ENCODE data around the gene PAPOLB. TPM values are rescaled to one million over a fixed set of nuclear protein-coding genes. Genes with fewer than 3 reads are reported as not detected.
A peak's percentile ranks its signal among the peaks of the same experiment; 100 is the strongest.
"Not testable (repeated sequence)": the region's sequence is repeated elsewhere in the genome, so short reads cannot be mapped to it uniquely, and the experiment has no call there.

Gene PAPOLB
- total and polyA plus RNA-seq, 5 donors from 2014 or later, result not detected

DNA sequence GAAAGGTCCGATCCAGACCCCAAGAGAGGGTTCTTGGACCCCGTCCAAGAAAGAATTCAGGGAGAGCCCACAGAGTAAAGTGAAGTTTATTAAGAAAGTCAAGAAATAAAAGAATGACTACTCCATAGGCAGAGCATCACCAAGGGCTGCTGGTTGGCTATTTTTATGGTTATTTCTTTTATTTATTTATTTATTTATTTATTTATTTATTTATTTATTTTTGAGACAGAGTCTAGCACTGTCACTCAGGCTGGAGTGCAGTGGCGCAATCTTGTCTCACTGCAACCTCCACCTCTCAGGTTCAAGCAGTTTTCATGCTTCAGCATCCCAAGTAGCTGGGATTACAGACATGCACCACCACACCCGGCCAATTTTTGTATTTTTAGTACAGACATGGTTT lies 31.4 kb upstream of the PAPOLB start:
- not testable (repeated sequence) for H3K36me3 Mint-ChIP-seq; ATAC-seq (ENCODE audit: low read depth in 2 of 2); H3K27ac Mint-ChIP-seq; H3K9me3 Mint-ChIP-seq; H3K4me1 Mint-ChIP-seq; H3K4me1 ChIP-seq (ENCODE audit: control insufficient read depth, insufficient read depth, low read length, poor library complexity, severe bottlenecking); H3K4me3 ChIP-seq (ENCODE audit: low read depth, low read length); H3K36me3 ChIP-seq (ENCODE audit: control insufficient read depth, insufficient read depth, low read length); H3K27ac ChIP-seq (ENCODE audit: insufficient read depth, low read length, poor library complexity, severe bottlenecking); DNase-seq; H3K27me3 ChIP-seq (ENCODE audit: control insufficient read depth, insufficient read depth, low read length); H3K9me3 ChIP-seq (ENCODE audit: control insufficient read depth in 2 of 2, low read length in 2 of 2); H3K4me3 Mint-ChIP-seq
- peaks cover 14% of the 10 kb centered on the region for H3K27me3 Mint-ChIP-seq

DNA sequence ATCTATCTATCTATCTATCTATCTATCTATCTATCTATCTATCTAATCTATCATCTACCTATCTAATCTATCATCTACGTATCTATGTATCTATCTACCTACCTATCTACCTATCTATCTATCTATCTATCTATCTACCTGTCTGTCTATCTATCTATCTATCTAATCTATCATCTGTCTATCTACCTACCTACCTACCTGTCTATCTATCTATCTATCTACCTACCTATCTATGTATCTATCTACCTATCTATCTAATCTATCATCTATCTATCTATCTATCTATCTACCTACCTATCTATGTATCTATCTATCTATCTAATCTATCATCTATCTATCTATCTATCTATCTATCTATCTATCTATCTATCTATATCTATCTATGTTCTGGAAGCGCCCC lies 29.7 kb upstream of the PAPOLB start:
- H3K27ac Mint-ChIP-seq; H3K27me3 ChIP-seq (ENCODE audit: control insufficient read depth, insufficient read depth, low read length); H3K4me3 Mint-ChIP-seq; ATAC-seq (ENCODE audit: low read depth in 2 of 2); H3K9me3 Mint-ChIP-seq; H3K27ac ChIP-seq (ENCODE audit: insufficient read depth, low read length, poor library complexity, severe bottlenecking); H3K9me3 ChIP-seq (ENCODE audit: control insufficient read depth in 2 of 2, low read length in 2 of 2); H3K4me1 ChIP-seq (ENCODE audit: control insufficient read depth, insufficient read depth, low read length, poor library complexity, severe bottlenecking); H3K4me3 ChIP-seq (ENCODE audit: low read depth, low read length); H3K36me3 ChIP-seq (ENCODE audit: control insufficient read depth, insufficient read depth, low read length); H3K36me3 Mint-ChIP-seq; DNase-seq; H3K4me1 Mint-ChIP-seq: not testable (repeated sequence)
- H3K27me3 Mint-ChIP-seq, result peaks cover 14% of the 10 kb centered on the region

DNA sequence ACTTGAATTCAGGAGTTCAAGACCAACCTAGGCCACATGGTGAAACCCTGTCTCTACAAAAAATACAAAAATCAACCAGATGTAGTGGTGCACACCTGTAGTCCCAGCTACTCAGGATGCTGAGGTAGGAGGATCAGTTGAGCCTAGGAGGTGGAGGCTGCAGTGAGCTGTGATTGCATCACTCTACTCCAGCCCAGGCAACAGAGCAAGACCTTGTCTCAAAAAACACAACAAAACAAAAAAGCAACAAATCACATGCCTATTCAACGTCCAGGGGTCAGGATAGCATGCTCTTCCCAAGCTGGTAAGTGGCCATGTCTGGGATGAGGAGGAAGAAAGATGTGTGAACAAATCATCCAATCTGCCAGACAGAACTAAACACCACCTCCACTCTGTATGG lies 27.9 kb upstream of the PAPOLB start:
- Mint-ChIP-seq H3K4me3 (no peak overlapping the region), H3K27ac (no peak overlapping the region), H3K27me3 (peaks cover 27% of the 10 kb centered on the region), H3K36me3 (no peaks in the 10 kb centered on the region), H3K4me1 (peaks cover 0 to 5% (median 0%) of the 10 kb centered on the region in 4 donors), H3K9me3 (peaks cover 0 to 5% (median 0%) of the 10 kb centered on the region in 7 donors)
- Histone ChIP-seq H3K36me3 (ENCODE audit: control insufficient read depth, insufficient read depth, low read length) (no peaks in the 10 kb centered on the region), H3K4me3 (ENCODE audit: low read depth, low read length) (no peak overlapping the region), H3K4me1 (ENCODE audit: control insufficient read depth, insufficient read depth, low read length, poor library complexity, severe bottlenecking) (no peaks in the 10 kb centered on the region), H3K9me3 (ENCODE audit: control insufficient read depth in 2 of 2, low read length in 2 of 2) (no peaks in the 10 kb centered on the region), H3K27me3 (ENCODE audit: control insufficient read depth, insufficient read depth, low read length) (peaks cover 2% of the 10 kb centered on the region), H3K27ac (ENCODE audit: insufficient read depth, low read length, poor library complexity, severe bottlenecking) (no peak overlapping the region)
- DNase-seq, result no peak
- ATAC-seq (ENCODE audit: low read depth in 2 of 2), result no peak

DNA sequence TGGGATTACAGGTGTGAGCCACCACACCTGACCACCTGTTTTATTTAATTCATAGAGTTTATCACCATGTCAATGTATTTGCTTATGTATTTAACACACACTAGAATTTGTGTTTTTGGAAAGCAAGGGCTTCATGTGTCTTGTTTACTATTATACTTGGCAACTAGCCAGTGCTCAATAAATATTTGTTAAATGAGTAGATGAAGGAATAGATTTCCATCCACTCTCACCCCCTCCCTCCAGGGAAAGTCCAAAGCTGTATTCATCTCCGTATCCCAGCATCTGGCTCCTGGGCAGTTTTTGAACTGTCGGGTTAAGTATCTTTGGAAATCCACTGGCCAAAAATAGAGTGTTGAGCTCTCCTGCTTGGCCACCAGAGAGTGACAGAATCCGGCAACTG lies 26.3 kb upstream of the PAPOLB start:
- Mint-ChIP-seq H3K27ac (no peak overlapping the region), H3K27me3 (peaks cover 37% of the 10 kb centered on the region), H3K36me3 (no peaks in the 10 kb centered on the region), H3K4me1 (peaks cover 0 to 5% (median 2%) of the 10 kb centered on the region in 4 donors), H3K9me3 (peaks cover 0 to 4% (median 0%) of the 10 kb centered on the region in 7 donors), H3K4me3 (no peak overlapping the region)
- no peak for DNase-seq
- Histone ChIP-seq H3K4me3 (ENCODE audit: low read depth, low read length) (no peak overlapping the region), H3K36me3 (ENCODE audit: control insufficient read depth, insufficient read depth, low read length) (no peaks in the 10 kb centered on the region), H3K4me1 (ENCODE audit: control insufficient read depth, insufficient read depth, low read length, poor library complexity, severe bottlenecking) (peaks cover 7% of the 10 kb centered on the region), H3K27ac (ENCODE audit: insufficient read depth, low read length, poor library complexity, severe bottlenecking) (no peak overlapping the region), H3K9me3 (ENCODE audit: control insufficient read depth in 2 of 2, low read length in 2 of 2) (no peaks in the 10 kb centered on the region), H3K27me3 (ENCODE audit: control insufficient read depth, insufficient read depth, low read length) (peaks cover 4% of the 10 kb centered on the region)
- ATAC-seq (ENCODE audit: low read depth in 2 of 2), result no peak

DNA sequence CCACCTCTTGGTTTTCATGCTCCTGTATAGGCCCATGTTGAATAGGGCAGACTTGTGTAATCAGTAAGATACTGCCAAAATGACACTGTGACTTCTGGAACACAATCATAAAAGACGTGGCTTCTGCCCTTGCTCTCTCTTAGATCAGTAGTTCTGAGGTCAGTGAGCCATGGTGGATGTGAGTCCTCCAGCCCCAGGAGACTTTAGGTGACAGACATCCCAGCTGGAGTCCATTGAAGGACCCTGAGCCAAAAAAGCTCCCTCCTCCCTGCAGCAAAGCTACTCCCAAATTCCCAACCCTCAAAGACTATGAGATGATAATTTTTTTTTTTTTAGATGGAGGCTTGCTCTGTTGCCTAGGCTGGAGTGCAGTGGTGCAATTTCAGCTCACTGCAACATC lies 24.8 kb upstream of the PAPOLB start:
- Mint-ChIP-seq H3K4me3 (no peak overlapping the region), H3K27ac (no peak overlapping the region), H3K36me3 (no peaks in the 10 kb centered on the region), H3K9me3 (peaks cover 0 to 4% (median 0%) of the 10 kb centered on the region in 7 donors), H3K4me1 (peaks cover 5 to 16% (median 9%) of the 10 kb centered on the region in 4 donors), H3K27me3 (peaks cover 45% of the 10 kb centered on the region)
- no peaks in the 10 kb centered on the region for H3K36me3 ChIP-seq (ENCODE audit: control insufficient read depth, insufficient read depth, low read length)
- peaks cover 9% of the 10 kb centered on the region for H3K27me3 ChIP-seq (ENCODE audit: control insufficient read depth, insufficient read depth, low read length)
- no peak overlapping the region for H3K27ac ChIP-seq (ENCODE audit: insufficient read depth, low read length, poor library complexity, severe bottlenecking)
- ATAC-seq (ENCODE audit: low read depth in 2 of 2), result no peak
- DNase-seq, result no peak
- H3K9me3 ChIP-seq (ENCODE audit: control insufficient read depth in 2 of 2, low read length in 2 of 2), result no peaks in the 10 kb centered on the region
- peaks cover 11% of the 10 kb centered on the region for H3K4me1 ChIP-seq (ENCODE audit: control insufficient read depth, insufficient read depth, low read length, poor library complexity, severe bottlenecking)
- no peak overlapping the region for H3K4me3 ChIP-seq (ENCODE audit: low read depth, low read length)

DNA sequence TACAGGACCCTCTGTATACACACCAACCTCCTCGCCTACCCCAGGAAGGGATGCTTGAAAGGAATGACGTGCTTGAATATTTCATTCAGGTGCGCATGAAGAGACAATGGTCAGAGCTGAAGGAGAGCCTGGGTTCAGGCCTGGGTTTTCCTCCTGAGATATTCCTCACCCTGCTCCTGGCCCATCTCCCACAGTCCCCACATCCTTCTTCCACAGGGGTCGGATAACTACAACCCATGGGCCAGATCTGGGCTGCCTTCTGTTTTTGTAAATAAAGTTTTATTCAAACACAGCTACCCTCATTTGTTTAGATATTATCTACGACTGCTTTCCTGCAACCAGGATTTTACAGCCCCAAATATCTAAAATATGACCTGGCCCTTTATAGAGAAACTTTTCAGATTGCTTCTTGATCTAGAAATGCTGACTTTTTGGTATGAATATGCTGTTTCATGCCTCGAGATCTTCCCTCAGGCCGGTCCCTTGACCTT lies 23.5 kb upstream of the PAPOLB start:
- ATAC-seq (ENCODE audit: low read depth in 2 of 2) (no peak), DNase-seq (no peak)
- Mint-ChIP-seq H3K27me3 (peaks cover 47% of the 10 kb centered on the region), H3K4me1 (peaks cover 0 to 16% (median 9%) of the 10 kb centered on the region in 4 donors), H3K9me3 (peaks cover 0 to 3% (median 0%) of the 10 kb centered on the region in 7 donors), H3K27ac (no peak overlapping the region), H3K36me3 (no peaks in the 10 kb centered on the region), H3K4me3 (no peak overlapping the region)
- Histone ChIP-seq H3K4me3 (ENCODE audit: low read depth, low read length) (no peak overlapping the region), H3K36me3 (ENCODE audit: control insufficient read depth, insufficient read depth, low read length) (no peaks in the 10 kb centered on the region), H3K9me3 (ENCODE audit: control insufficient read depth in 2 of 2, low read length in 2 of 2) (no peaks in the 10 kb centered on the region), H3K4me1 (ENCODE audit: control insufficient read depth, insufficient read depth, low read length, poor library complexity, severe bottlenecking) (peaks cover 11% of the 10 kb centered on the region), H3K27ac (ENCODE audit: insufficient read depth, low read length, poor library complexity, severe bottlenecking) (no peak overlapping the region), H3K27me3 (ENCODE audit: control insufficient read depth, insufficient read depth, low read length) (peaks cover 9% of the 10 kb centered on the region)

DNA sequence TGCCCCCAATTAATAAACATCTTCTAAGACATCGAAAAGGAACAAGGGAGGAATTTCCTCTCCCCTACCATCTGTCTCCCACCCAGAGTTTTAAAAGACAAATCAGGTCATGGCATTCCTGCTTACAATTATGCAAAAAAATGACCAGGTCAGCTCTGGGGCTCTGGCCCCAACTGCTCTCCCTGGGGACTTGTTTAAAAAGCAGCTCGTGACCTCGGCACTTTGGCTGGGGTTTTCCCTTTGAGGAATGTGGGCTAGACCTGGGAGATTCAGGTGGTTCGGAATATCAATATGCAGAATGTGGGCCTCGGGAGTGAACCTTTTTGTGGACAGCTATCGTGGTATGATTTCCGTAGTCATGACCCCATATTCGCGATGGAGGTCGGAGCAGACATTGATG lies 22.3 kb upstream of the PAPOLB start:
- H3K27me3 Mint-ChIP-seq, result peaks cover 47% of the 10 kb centered on the region
- no peaks in the 10 kb centered on the region for H3K36me3 Mint-ChIP-seq
- peak overlapping the region in 3 of 4 donors; percentile 39 to 65 (median 41) for H3K4me3 Mint-ChIP-seq

DNA sequence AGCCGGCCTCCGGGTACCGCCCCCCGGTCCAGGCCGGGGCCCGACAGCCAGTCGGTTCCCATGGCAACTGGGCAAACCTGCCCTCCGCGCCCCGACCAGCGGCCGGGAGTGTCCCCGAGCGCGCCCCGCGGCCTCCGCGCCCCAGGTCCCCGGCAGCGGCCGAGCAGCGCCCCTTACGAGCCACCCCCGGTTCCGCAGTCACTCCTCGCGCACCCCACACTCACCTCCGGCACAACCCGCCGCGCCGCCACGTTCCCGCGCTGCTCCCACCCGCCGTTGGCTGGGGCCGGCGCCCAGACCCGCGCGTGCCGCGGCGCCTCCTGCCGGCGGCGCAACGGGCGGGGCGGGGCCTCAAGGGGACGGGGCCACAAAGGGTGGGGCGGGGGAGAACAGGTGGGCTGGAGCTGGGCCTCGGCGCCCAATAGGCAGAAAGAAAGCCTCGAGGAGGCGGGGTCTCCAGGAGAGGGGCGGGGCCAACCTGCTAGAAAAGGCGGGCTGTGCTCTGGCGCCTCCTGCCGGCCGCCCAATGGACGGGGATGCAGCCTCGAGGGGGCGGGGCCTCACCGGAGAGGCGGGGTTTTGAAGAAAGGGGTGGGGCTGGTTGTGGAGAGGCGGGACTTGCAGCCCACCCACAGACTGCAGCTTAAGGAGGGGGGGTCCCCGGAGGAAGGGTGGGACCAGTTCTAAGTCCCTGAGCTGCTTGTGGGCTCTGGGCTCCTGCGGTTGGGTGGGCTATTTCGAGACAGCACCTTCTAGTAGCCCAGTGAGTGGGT lies 21.7 kb upstream of the PAPOLB start, which contains the start of gene RADIL:
RADIL (minus strand) TSS at position 345 of the 773 bp plus-strand sequence. CDS start 5,577 bp downstream, outside the sequence.
- no peak within 1 kb of the TSS for H3K4me3 ChIP-seq (ENCODE audit: low read depth, low read length)
- peaks cover 11% of the 10 kb centered on the region for H3K4me1 ChIP-seq (ENCODE audit: control insufficient read depth, insufficient read depth, low read length, poor library complexity, severe bottlenecking)
- no peaks in the 10 kb centered on the region for H3K9me3 ChIP-seq (ENCODE audit: control insufficient read depth in 2 of 2, low read length in 2 of 2)
- ATAC-seq (ENCODE audit: low read depth in 2 of 2) (peak; percentile 78 to 79), DNase-seq (peak; percentile 54 to 78 (median 73))
- Mint-ChIP-seq H3K36me3 (no peaks in the 10 kb centered on the region), H3K27ac (no peak within 1 kb of the TSS), H3K27me3 (peaks cover 44% of the 10 kb centered on the region), H3K4me3 (peak within 1 kb of the TSS in 3 of 4 donors; percentile 62 to 73 (median 72)), H3K9me3 (peaks cover 0 to 1% (median 0%) of the 10 kb centered on the region in 7 donors), H3K4me1 (peaks cover 0 to 16% (median 9%) of the 10 kb centered on the region in 4 donors)
- peaks cover 9% of the 10 kb centered on the region for H3K27me3 ChIP-seq (ENCODE audit: control insufficient read depth, insufficient read depth, low read length)
- no peak within 1 kb of the TSS for H3K27ac ChIP-seq (ENCODE audit: insufficient read depth, low read length, poor library complexity, severe bottlenecking)
- H3K36me3 ChIP-seq (ENCODE audit: control insufficient read depth, insufficient read depth, low read length), result no peaks in the 10 kb centered on the region

More for the DNA sequence above, 22.3 kb upstream of the PAPOLB start:
- no peak overlapping the region for H3K27ac ChIP-seq (ENCODE audit: insufficient read depth, low read length, poor library complexity, severe bottlenecking)
- no peaks in the 10 kb centered on the region for H3K36me3 ChIP-seq (ENCODE audit: control insufficient read depth, insufficient read depth, low read length)
- no peak for DNase-seq
- Mint-ChIP-seq H3K27ac (no peak overlapping the region), H3K4me1 (peaks cover 0 to 16% (median 9%) of the 10 kb centered on the region in 4 donors), H3K9me3 (peaks cover 0 to 1% (median 0%) of the 10 kb centered on the region in 7 donors)
- ATAC-seq (ENCODE audit: low read depth in 2 of 2), result no peak
- no peak overlapping the region for H3K4me3 ChIP-seq (ENCODE audit: low read depth, low read length)
- peaks cover 11% of the 10 kb centered on the region for H3K4me1 ChIP-seq (ENCODE audit: control insufficient read depth, insufficient read depth, low read length, poor library complexity, severe bottlenecking)
- H3K27me3 ChIP-seq (ENCODE audit: control insufficient read depth, insufficient read depth, low read length), result peaks cover 9% of the 10 kb centered on the region
- H3K9me3 ChIP-seq (ENCODE audit: control insufficient read depth in 2 of 2, low read length in 2 of 2), result no peaks in the 10 kb centered on the region

Measured in CD4-positive, CD25-positive, alpha-beta regulatory T cell (primary cell).